Lower leg skin (tissue), 3 donors: ENCODE results near the gene RSPO4.

Experiments
- CTCF ChIP-seq, 3 donors: fragments of 450-650 bp; IDR thresholded peaks; one replicate each; pipeline ENCODE4 v1.5.1; 2016; ENCODE audit warnings: antibody characterized with exemption in 3 of 3, mild to moderate bottlenecking in 3 of 3, moderate library complexity in 2 of 3
- POLR2A ChIP-seq, 2 donors: fragments of 450-650 bp; IDR thresholded peaks; one replicate each; pipeline ENCODE4 v1.6.1; 2016 to 2017; ENCODE audit warnings: antibody characterized with exemption in 2 of 2, mild to moderate bottlenecking in 1 of 2, moderate library complexity in 1 of 2

- TF ChIP-seq CTCF (IDR thresholded peaks at IDR 0.05): no peak
- TF ChIP-seq POLR2A (IDR thresholded peaks at IDR 0.05): no peak
Measured at GRCh38 chr20:967796-968742, 34.0 kb downstream of the RSPO4 start.
